ENCODE data around the gene LPAR5.

GRCh38 chr12:6602526-6602925 lies 33.2 kb downstream of the LPAR5 start:
- no peak for TF ChIP-seq CTCF (conservative IDR thresholded peaks at IDR 0.05; ENCODE audit: low read depth in 2 of 2)
- no peak for TF ChIP-seq NANOG (IDR thresholded peaks at IDR 0.05; ENCODE audit: borderline replicate concordance)
- TF ChIP-seq REST (IDR thresholded peaks at IDR 0.05; ENCODE audit: unreplicated experiment) = no peak
- TF ChIP-seq POLR2AphosphoS5 (IDR thresholded peaks at IDR 0.05; ENCODE audit: low read depth) = no peak
